Femur (tissue), 1 donor: ENCODE measurements around the gene LILRB5.
"Not testable (repeated sequence)": the region's sequence is repeated elsewhere in the genome, so short reads cannot be mapped to it uniquely, and the experiment has no call there.

Experiments used
- DNase-seq: peaks from one replicate; pipeline ENCODE4 v3.0.0-alpha.2; 2017

The LILRB5 gene

GRCh38 chr19:54257116-54257480, at the start of gene LILRB5:
Gene LILRB5 (minus strand): TSS chr19:54257273. CDS start chr19:54257193, 80 bp downstream.
- peak; percentile 15 for DNase-seq

GRCh38 chr19:54305141-54305540, 48.1 kb upstream of the LILRB5 start:
- no peak for DNase-seq

GRCh38 chr19:54302257-54302656, 45.2 kb upstream of the LILRB5 start:
- DNase-seq, result no peak

GRCh38 chr19:54299515-54299914, 42.4 kb upstream of the LILRB5 start:
- DNase-seq, result no peak

GRCh38 chr19:54299126-54299498, 42.0 kb upstream of the LILRB5 start:
- no peak for DNase-seq

GRCh38 chr19:54298357-54299125, 41.5 kb upstream of the LILRB5 start:
- no peak for DNase-seq

- no peak for DNase-seq
These were observed 40.8 kb upstream of the LILRB5 start for GRCh38 chr19:54297759-54298305.

- DNase-seq, result no peak
These were observed 37.5 kb upstream of the LILRB5 start for GRCh38 chr19:54294539-54294938.

GRCh38 chr19:54289160-54289559, 32.1 kb upstream of the LILRB5 start:
- not testable (repeated sequence) for DNase-seq

- DNase-seq, result no peak
These were observed 30.4 kb upstream of the LILRB5 start for GRCh38 chr19:54287456-54287855.

- not testable (repeated sequence) for DNase-seq
These were observed 29.2 kb upstream of the LILRB5 start for GRCh38 chr19:54286283-54286682.

- peak; percentile 48 for DNase-seq
These were observed 28.5 kb upstream of the LILRB5 start for GRCh38 chr19:54285427-54286056.

- DNase-seq, result no peak
These were observed 25.8 kb upstream of the LILRB5 start for GRCh38 chr19:54282686-54283470.

GRCh38 chr19:54281729-54282075, 24.6 kb upstream of the LILRB5 start:
- not testable (repeated sequence) for DNase-seq

GRCh38 chr19:54281007-54281728, 24.1 kb upstream of the LILRB5 start, which contains the start of gene LILRB2:
Gene LILRB2 (minus strand): TSS chr19:54281110. CDS start chr19:54280496, 614 bp downstream.
- no peak for DNase-seq

- DNase-seq, result not testable (repeated sequence)
These were observed 23.4 kb upstream of the LILRB5 start for GRCh38 chr19:54280441-54280840.

- DNase-seq, result not testable (repeated sequence)
These were observed 23.0 kb upstream of the LILRB5 start for GRCh38 chr19:54280025-54280424.

- DNase-seq, result no peak
These were observed 22.4 kb upstream of the LILRB5 start for GRCh38 chr19:54279406-54279962.

GRCh38 chr19:54278571-54279195, 21.6 kb upstream of the LILRB5 start:
- not testable (repeated sequence) for DNase-seq

GRCh38 chr19:54278056-54278455, 21.0 kb upstream of the LILRB5 start:
- DNase-seq, result not testable (repeated sequence)

- not testable (repeated sequence) for DNase-seq
These were observed 20.1 kb upstream of the LILRB5 start for GRCh38 chr19:54277111-54277615.

- DNase-seq, result no peak
These were observed 18.9 kb upstream of the LILRB5 start for GRCh38 chr19:54275951-54276350.
